NB4 (cell line): ENCODE results near the gene GFY.

Source experiments
- POLR2A ChIP-seq: IDR thresholded peaks from 2 replicates; pipeline ENCODE4 v1.6.1; 2011; ENCODE audit warnings: mild to moderate bottlenecking; ENCODE audit not compliant: insufficient read length; ENCODE audit errors: extremely low read depth
- TF ChIP-seq, protein P1 (sequence below): IDR thresholded peaks from 2 replicates; pipeline ENCODE4 v1.6.1; 2011; ENCODE audit warnings: low read depth, low read length
- TF ChIP-seq, protein P2 (sequence below): IDR thresholded peaks from one replicate; pipeline ENCODE4 v1.5.1; 2012; ENCODE audit warnings: low read depth, low read length

DNA sequence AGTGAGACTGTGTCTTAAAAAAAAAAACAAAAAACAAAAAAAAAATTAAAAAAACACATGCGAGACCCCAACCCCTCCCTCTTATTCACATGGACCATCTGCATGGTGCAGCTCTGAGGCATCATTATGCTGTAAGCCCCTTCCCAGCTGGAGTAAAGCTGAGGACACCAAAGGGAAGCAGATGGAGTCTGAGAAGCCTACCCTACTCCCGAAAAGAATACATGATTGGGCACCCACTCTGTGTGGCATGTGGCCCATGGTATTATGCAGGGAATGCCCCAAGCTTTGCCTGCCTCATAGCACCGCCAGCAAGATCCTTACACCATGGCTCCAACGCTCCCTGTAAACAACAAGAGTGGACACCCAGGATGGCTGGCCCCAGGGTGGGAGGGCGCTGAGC is 6.7 kb upstream of the GFY start:
- TF ChIP-seq, protein P1, sequence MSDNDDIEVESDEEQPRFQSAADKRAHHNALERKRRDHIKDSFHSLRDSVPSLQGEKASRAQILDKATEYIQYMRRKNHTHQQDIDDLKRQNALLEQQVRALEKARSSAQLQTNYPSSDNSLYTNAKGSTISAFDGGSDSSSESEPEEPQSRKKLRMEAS = no peak
- TF ChIP-seq, protein P2, sequence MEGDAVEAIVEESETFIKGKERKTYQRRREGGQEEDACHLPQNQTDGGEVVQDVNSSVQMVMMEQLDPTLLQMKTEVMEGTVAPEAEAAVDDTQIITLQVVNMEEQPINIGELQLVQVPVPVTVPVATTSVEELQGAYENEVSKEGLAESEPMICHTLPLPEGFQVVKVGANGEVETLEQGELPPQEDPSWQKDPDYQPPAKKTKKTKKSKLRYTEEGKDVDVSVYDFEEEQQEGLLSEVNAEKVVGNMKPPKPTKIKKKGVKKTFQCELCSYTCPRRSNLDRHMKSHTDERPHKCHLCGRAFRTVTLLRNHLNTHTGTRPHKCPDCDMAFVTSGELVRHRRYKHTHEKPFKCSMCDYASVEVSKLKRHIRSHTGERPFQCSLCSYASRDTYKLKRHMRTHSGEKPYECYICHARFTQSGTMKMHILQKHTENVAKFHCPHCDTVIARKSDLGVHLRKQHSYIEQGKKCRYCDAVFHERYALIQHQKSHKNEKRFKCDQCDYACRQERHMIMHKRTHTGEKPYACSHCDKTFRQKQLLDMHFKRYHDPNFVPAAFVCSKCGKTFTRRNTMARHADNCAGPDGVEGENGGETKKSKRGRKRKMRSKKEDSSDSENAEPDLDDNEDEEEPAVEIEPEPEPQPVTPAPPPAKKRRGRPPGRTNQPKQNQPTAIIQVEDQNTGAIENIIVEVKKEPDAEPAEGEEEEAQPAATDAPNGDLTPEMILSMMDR = no peak
- TF ChIP-seq POLR2A = no peak
